GM19351 (cell line): ENCODE data around the gene DNAJC8.

Experiments used
- ATAC-seq: cut with Tn5 transposase; IDR thresholded peaks from one replicate; pipeline ENCODE4 v1.9.1; 2021; ENCODE audit warnings: mild to moderate bottlenecking, moderate library complexity; ENCODE audit not compliant: unreplicated experiment

DNAJC8 gene

DNA sequence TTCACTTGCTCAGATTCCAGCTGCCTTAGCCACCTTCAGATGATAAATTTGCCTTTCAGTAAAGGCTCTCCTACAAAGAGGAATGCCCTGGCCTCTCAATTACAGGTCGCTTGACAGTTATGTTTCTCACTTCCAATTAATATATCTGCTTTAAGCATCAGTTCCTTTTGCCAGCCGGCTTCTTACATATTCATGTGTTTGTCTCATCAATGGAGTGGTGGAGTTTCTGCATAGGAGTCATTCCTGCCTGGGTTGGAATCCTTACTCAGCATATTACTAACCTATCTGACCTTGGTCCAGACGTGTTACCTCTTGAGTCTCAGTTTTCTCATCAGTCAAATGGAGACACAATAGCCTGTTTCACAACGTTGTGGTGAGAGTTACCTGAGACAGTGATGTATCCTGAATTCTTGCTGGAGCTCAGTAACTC lies 17.1 kb upstream of the DNAJC8 start:
- no peak for ATAC-seq

GRCh38 chr1:28249013-28249865 lies 16.4 kb upstream of the DNAJC8 start:
- ATAC-seq = no peak

DNA sequence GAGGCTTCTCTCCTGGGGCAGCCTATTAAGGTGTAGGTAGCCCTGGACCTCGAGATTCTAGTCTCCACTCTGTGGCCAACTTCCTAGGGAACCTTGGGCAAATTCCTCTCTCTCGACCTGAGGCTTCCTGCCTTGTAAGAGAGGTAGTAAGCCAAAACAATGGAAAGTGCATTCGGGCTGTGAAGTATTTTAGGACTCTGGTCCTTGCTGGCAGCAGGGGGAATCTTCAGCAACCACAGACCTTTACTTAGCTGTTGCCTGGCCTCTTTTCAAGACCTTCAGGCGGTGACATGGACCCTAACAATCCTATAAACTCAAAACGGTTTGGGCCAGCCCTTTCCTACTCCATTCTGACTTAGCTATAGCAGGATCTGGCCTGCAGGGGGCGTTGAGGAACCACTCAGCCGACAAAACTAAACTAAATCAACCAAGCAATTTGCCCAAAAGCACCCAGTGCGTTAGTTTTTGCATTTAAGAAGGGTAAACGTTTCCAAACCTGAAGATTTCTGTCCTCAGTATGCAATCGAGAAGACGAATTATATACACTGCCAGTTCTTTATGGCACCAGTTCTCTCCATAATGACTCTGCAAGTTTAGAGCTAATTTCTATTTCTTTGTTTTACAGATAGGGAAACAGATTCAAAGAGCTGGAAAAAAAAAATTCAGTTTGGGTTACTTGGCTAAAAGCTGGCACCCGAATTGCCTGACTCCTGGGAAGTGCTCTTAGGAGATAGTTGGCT lies 15.6 kb upstream of the DNAJC8 start:
- no peak for ATAC-seq

DNA sequence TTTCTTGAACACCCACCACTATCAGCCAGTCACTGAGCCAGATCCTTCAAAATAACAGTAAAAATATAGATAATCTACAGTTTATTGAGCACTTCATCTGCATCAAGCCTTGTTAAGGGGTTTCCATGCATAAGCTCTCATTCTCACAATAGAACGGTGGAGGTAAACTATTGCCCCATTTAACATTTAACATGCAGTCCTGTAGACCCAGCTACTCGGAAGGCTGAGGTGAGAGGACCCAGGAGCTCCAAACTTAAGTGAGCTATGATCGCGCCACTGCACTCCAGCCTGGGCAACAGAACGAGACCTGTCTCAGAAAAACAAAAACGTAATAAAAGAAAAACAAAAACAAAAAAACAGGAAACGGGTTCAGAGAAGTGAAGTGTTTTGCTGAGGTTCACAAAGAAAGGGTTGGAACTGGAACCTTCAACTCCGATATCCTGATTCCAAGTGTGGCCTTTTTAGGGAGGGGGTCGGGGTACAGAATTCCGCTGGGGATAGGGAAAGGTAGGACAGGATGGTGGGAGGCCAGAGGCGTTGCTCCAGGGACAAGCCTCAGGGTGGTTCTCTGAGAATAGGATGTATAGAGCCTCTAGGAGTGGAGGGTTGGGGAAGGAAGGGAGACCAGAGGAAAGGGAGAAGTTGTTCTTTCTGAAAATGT lies 14.9 kb upstream of the DNAJC8 start:
- no peak for ATAC-seq

- ATAC-seq = no peak
Measured at GRCh38 chr1:28246427-28246832, 13.6 kb upstream of the DNAJC8 start.

DNA sequence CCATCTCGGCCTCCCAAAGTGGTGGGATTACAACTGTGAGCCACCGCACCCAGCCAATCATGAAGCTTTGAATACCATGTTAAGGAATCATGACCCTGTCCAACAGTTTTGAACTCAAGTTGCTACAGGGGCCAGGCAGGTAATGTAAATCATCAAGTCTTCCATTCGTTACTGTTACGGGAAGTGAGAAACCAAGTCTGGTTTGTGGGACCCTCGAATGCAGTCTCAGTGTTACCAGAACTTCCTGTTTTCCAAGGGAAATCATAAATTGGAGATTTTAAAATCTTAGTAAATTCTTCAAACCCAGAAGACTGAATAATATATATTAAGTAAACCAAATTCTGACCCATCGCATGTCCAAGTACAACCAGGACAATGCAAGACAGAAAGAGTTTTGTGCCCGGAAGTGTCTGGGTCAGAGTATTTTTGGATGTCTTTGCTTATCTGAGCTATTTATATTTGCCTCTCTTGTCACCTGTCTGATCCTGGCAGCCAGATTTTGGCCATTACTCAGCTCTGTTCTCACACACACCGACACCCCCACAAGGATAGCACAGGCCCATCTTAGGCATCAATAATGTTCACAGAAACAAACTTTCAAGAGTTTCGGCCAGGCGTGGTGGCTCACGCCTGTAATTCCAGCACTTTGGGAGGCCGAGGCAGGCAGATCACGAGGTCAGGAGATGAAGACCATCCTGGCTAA lies 11.9 kb upstream of the DNAJC8 start:
- peak; percentile 29 for ATAC-seq

DNA sequence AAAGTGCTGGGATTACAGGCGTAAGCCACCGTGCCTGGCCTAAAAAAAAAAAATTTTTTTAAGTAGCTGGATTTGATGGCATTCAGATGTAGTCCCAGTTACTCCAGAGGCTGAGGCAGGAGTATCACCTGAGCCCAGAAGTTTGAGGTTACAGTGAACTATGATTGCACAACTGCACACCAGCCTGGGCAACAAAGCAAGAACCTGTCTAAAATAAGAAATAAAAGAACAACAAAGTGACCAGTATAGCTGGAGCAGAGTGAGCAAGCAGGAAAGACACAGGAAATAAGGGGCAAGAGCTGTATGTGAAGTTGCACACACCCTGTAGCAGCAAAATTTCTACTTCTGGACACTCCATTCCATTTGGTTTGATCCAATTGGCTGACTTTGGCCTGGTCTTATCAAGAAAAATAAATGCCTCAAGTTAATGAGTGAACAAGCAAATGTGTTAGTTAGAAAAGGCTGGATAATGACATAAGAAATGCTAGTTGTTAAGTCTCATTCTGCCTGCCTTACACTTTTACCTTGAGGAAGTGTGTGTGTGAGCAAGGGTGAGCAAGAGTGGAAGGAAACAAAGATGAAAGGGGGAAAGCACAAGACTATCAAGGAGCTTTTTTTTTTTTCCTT lies 11.0 kb upstream of the DNAJC8 start:
- no peak for ATAC-seq

- no peak for ATAC-seq
Measured at GRCh38 chr1:28241638-28242241, 8.9 kb upstream of the DNAJC8 start.

GRCh38 chr1:28240024-28240423 lies 7.2 kb upstream of the DNAJC8 start:
- no peak for ATAC-seq

DNA sequence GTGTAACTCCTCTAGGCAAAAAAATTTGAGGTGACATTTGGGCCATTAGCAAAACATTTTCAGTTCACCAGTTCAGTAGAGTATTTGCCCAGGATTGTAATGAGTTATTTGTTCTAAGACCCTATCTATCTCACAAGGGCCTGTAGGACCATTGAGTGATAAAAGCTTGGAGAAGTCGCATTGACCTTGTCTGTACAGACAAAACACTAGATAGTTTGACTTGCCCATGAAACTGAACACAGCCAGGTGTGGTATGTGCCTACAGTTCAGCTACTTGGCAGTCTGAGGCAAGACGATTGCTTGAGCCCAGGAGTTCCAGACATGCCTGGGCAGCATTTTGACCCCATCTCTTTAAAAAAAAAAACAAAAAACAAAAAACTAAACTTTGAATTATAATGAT lies 6.2 kb upstream of the DNAJC8 start:
- no peak for ATAC-seq

GRCh38 chr1:28236656-28237322 lies 4.0 kb upstream of the DNAJC8 start:
- ATAC-seq = no peak

DNA sequence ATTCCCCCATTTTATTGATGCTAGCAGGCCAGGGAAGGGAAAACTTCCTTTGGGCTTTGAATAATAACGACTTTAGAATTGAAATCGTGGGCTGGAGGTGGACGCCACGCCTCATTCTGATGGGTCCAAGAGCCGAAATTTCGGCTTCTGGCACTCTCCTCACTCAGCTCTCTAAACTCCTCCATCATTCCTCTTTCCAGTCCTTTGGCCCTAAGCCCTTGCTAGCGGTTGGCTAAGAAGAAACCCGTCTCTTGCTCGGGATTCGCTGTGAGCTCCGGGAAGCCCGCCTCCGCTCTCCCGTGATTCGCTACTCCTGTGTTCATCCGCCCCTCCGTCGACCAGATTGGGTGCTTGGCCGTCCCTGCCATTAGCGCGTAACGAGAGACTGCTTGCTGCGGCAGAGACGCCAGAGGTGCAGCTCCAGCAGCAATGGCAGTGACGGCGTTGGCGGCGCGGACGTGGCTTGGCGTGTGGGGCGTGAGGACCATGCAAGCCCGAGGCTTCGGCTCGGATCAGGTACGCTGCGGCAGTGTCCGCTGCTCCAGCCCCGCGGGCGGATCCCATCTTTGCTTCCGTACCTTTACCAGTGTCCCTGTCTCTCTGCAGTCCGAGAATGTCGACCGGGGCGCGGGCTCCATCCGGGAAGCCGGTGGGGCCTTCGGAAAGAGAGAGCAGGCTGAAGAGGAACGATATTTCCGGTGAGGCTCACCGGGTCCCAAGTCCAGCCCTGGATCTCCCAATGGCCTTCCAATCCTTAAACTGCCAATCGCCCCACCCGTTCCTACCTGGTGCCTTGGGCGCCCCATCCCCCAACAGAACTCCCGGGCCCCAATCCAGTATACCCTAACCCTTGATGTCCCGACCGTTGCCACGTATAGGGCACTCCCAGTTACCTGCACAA lies 3.2 kb upstream of the DNAJC8 start, which contains the start of gene ATP5IF1:
Gene ATP5IF1, plus strand, starts transcription at position 370 of the 901 bp plus-strand sequence. Its CDS starts 60 bp downstream, at position 430.
- ATAC-seq = peak; percentile 81

DNA sequence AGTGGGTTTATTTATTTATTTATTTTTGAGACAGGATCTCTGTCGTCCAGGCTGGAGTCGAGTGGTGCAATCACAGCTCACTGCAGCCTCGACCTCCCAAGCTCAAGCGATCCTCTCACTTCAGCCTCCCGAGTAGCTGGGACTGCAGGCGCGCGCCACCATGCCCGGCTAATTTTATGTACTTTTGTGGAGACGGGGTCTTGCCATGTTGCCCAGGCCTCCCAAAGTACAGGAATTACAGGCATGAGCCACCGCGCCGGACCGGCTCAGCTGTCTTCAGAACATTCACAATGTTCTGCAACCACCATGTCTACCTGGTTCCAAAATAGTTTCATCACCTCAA lies 406 bp upstream of the DNAJC8 start:
- no peak for ATAC-seq

DNA sequence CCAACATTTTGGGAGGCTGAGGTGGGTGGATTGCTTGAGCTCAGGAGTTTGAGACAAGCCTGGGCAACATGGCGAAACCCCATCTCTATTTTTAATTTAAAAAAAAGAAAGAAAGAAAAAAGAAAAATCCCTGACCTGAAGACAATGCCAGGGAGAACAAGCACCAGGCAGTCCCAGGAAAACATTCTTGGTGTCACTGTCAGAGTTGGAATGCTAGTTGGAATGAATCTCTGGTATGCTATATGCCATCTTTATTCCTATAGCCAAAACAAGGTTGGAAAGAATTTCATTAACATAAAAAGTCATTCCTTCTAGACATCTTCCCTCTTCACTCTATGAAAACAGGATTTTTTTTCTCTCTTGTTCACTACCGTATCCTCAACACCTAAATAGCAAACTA lies 2.8 kb downstream of the DNAJC8 start:
- no peak for ATAC-seq

- no peak for ATAC-seq
Measured at GRCh38 chr1:28229089-28229488, 3.7 kb downstream of the DNAJC8 start.

- ATAC-seq = no peak
Measured at GRCh38 chr1:28213315-28213714, 19.5 kb downstream of the DNAJC8 start.

- ATAC-seq = no peak
Measured at GRCh38 chr1:28209700-28210099, 23.1 kb downstream of the DNAJC8 start.

GRCh38 chr1:28208818-28209441 lies 23.9 kb downstream of the DNAJC8 start:
- ATAC-seq = no peak
